GM18526 (cell line): ENCODE data around the gene CDC123.

Source experiments
- POLR2A ChIP-seq: IDR thresholded peaks from 3 replicates; pipeline ENCODE4 v1.6.1; 2011; ENCODE audit not compliant: insufficient read length; ENCODE audit errors: extremely low read depth

CDC123 gene

DNA sequence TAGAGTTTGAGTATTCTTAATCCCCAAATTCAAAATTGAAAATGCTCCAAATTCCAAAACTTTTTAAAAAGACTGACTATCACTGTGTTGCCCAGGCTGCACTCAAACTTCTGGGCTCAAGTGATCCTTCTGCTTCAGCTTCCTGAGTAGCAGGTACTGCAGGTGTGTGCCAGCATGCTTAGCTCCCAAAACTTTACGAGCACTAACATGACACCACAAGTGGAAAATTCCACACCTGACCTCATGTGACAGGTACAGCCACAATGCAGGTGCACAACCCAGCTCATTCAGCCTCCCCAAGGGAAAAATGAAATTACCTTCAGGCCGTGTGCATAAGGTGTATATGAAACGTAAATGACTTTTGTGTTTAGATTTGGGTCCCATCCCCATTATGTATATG is 16.5 kb downstream of the CDC123 start:
- TF ChIP-seq POLR2A = no peak

DNA sequence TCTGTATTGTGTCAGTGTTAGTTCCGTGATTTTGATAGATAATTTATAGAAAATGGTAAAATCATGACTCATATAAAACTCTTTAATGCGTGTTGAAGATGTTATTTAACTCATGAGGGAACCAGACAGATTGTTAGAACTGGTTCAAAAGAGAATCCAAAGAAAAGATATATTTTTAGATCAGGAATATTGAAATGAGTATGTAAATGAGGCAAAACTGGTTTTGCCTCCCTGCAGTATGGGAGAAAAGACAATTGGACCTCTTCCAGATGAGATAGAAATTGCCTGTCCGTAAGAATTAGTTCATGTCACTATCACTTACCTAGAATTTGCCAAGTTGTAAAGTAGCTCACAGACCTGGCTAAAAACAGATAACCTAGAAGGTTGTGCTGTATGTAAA is 17.6 kb downstream of the CDC123 start:
- no peak for TF ChIP-seq POLR2A

DNA sequence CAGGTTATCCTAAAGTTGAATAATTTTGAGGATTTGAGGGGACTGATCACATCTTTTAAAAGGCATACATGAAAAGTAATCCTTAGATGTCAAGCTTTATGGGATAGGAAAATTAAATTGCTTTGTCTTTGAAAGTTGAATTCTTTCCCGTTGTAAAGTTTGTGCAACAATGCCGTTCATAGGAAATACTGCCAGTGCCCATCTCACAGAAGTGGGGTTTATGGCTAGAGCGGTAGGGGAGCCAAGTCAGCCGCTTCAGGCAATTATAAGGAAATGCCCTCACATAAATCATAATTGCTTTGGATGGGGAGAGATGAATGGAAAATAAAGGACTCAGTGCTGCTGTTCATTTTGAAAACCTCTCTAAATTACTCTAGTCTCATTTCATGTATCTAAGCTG is 18.1 kb downstream of the CDC123 start:
- no peak for TF ChIP-seq POLR2A

DNA sequence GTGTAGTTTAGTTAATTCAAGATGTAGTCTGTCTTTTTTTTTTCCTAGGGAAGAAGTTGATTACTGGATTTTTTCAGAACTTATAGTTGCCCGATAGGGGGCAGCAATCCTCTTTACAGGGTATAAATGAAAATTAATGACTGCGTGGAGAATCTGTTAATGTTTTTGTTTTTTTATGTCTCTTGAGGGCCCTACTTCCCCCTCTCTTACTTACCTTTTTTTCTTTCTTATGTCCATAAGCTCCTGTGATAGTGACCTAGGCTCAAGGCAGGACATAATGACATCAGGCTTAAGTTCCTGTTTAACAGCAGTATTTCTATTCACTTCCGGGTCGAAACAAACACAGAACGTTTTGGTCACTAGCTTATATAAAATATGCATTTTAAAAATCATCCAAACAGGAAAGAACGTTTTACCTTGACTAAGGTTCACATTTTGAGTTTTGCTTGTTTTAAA is 18.8 kb downstream of the CDC123 start:
- TF ChIP-seq POLR2A = no peak

DNA sequence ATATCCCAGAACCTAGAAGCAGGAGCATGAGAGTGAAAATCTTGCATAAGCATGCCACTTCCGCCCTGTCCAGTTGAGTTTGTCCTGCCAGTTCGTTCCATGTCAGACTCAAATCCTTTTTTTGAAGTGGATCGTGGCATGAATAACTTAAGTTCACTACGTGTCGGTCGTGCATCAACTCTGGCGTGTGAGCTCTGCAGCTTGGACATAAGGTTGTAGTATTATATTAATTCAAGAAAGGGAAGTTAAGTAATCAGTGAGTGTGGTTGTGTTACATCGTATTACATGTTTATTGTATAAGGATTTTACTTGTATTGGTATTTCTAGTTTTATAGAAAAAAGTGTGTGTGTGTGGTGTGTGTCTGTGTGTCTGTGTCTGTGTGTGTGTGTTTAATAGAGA is 23.0 kb downstream of the CDC123 start:
- TF ChIP-seq POLR2A = no peak

DNA sequence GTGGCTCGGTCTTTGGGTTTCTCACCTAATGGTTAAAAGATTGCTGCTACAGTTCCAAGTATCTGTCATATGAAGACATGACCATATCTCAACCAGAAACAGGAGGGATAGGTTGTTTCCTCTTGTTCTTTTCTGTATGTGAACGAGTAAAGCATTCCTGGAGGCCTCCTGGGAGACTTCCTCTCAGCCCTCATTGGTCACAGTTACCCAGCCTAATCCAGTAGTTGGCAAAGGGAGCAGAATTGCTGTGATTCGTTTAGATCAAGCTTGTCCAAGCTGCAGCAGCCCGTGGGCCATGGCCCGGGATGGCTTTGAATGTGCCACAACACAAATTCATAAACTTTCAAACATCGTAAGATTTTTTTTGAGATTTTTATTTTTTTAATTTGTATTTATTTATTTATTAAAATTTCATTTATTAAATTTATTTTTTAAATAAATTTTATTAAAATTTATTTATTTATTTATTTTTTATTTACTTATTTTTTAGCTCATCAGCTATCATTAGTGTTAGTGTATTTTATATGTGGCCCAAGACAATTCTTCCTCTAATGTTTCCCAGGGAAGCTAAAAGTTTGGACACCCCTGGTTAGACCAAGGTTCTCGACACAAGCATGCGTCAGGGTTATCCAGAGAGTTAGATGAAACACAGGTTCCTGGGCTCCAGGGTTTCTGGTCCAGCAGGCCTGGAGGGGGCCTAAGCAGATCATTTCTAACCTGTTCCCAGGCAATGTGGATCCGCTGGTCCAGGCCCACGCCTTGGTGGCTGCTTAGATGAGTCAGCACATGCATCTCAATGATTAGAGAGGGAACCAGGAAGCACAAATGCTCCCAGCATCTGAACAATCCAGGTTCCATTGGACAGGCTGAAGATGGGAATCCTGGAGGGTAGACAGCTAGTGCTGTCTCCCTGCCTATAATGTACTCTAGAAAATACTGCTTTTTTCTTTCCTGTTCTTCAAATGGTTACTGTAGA is 25.6 kb downstream of the CDC123 start:
- TF ChIP-seq POLR2A = no peak

DNA sequence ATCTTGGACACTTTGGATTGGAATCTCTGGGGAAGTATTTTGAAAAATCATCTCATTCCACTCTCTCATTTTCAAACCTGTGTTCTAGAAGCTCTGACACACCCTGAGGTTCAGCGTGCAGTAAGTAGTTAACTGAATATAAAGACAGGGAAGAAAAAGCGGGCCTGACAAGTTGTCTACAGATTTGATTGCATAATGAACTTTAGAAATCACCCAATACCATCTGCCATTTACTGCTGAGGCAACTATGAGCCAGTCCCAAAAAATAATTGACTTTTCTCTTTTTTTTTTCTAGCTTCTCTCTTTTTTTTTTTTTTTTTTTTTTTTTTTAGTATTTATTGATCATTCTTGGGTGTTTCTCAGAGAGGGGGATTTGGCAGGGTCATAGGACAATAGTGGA is 29.5 kb downstream of the CDC123 start:
- TF ChIP-seq POLR2A = no peak

DNA sequence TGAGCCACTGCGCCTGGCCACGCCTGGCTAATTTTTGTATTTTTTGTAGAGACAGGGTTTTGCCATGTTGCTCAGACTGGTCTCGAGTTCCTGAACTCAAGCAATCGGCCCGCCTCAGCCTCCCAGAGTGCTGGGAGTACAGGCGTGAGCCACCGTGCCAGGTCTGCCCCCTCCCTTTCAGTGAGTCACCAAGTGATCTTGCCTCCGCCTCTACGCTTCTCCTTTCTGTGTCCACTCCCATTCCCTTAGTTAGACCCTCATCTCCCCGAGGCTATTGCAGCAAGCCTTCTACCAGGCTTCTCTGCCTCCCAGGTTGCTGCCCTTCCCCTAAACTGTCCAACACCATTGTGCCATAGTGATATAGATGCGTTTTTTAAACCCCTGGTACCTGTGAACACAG is 32.9 kb downstream of the CDC123 start:
- no peak for TF ChIP-seq POLR2A

DNA sequence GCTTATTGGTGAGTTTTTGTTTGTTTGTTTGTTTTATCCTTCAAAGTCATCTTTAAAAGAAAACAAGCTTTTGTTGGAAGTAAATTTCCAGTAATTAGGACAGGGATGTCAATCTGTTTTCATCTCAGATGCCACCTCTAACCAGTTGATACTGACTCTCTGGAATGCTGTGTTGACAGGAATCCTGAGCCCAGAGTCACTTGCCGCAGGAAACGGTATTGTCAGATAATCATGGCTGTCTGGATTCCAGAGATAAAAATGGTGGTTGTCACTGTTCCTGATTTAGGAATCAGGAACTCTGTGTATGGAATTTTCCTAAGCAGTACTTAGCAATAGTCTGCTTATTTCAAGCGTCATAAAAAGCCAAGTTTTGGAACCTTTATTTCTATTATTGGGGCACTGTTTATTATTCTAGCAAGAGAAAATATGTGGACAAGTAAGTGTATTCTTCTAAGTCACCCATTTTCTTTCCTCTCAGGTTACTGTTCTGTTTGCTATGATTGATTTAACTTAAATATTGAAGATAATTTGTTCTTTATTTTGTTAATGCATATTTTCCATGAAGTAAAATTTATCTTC is 39.2 kb downstream of the CDC123 start:
- TF ChIP-seq POLR2A = no peak

DNA sequence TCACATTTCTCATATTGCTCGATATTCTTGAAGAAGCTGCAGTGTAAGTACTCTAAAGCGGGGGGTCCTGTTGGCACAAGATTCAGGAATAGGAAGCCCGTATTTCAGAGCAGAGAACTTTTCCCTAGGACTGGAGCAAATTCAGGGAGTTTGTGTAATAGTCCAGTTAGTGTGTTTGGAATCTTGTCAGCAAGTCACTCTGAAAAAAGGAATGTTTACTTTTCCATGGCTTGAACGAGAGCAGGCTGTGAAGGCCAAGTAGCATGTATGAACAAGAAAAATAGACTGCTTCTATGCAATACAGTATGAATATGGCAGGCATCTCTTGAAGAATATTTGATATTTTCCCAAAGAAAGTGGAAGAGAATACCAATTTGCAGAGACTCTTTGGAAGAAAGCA is 39.8 kb downstream of the CDC123 start:
- no peak for TF ChIP-seq POLR2A

DNA sequence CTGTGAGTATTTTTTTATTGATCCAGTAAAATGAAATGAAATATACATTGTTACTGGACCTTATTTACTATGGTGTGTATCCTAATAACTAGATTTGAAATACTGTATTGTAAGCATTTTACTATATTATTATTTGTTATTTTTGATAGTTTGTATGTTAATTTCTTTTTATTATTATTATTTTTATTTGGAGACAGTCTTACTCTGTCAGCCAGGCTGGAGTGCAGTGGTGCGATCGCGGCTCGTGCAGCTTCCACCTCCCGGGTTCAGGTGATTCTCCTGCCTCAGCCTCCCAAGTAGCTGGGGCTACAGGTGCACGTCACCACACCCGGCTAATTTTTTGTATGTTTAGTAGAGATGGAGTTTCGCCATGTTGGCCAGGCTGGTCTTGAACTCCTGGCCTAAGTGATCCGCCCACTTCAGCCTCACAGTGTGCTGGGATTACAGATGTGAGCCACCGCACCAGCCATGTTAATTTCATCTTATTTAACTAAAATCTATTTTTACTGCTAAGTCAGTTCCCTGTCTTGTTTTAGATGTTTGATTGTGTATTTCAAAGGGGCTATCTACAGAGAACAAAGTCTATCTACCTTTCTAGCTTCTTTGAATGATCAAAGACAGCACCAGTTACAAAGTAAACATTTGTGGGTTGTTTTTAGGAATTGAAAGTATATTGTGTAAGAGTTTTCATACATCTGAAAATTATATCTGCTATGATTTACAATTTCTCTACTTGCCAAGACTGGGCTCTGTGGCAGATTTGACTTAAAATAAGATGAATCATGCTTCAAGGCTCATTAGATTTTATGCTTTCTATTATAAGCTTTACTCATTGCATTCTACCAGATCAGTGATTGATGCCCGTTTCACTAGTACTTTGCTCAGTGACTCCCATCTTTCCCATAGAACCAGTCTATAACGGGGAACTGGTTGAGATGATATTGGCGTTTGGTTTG is 41.6 kb downstream of the CDC123 start:
- no peak for TF ChIP-seq POLR2A

DNA sequence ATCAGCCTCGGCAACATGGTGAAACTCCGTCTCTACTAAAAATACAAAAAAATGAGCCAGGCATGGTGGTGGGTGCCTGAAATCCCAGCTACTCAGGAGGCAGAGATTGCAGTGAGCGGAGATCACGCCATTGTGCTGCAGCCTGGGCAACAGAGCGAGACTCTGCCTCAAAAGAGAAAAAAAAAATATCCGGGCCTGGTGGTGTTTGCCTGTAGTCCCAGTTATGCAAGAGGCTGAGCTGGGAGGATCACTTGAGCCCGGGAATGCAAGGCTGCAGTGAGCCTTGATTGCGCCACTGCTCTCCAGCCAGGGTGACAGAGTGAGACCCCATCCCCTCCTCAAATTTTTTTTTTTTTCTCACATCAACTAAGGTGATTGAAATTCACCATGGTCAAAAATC is 42.8 kb downstream of the CDC123 start:
- TF ChIP-seq POLR2A = no peak

DNA sequence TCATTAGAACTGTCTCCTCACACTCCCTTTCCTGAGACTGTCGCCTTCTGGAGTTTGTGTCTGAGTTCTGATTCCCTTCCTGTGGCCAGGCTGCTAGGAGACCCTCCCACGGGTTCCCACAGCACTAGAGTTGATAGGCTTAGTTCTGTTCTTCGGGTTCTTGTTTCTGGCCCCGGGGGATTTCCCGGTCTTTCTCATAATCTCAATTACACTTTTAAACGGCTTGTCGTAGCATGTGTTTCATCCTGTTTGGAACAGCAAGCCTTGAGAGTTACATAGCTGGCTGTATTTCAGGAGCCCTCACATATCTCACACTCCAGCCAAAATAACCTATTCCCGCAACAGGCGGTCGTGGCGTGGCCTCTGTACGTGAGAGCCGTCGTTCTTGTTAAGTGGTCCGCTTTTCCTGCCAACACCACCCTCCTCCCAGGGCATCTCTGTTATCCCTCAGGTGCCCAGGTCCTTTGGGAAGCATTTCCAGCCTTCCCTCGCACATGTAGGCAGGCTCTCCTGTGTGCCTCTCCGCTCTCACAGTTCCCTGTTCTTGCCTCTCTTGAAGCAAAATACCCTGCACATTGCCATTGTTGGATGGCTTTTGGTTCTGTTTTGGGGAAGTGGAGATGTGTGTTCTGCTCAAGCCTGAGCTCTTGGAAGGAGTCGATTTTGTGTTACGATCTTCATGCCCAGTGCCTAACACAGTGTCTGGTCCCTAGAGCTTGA is 46.0 kb downstream of the CDC123 start:
- TF ChIP-seq POLR2A = no peak

DNA sequence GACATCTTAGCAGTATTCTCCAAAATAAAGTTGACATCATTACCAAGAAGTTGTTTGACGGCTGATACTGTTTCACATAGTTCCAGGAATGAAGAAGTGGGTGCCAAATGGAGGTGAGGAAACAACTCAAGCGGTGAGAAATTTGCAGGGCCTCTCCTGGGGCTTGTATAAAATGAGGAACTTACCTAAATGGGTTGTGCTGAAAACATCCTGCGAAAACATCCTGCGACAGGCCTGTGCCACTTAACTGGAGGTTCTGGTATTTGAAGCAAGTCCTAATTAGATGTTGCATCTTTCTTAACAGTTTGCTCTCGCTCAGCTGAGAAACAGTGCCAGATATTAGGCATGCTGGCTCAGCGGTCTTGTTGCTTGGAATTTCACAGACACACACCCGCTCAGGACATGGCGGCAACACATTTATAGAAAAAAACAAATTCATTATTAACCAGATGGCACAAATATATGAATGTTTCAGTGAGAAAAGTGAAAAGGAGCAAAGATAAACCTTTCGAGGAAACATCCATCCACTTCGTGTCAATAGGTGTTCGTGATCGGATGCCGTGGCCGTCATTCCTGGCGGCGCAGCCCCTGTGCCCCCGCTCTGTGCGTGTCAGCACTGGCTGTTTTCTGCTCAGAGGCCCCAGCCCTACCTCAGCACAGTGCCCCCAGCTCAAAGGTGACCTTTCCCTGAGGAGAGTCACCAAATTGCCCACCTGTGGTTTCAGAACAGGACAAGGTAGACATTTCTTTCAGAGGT is 48.1 kb downstream of the CDC123 start:
- TF ChIP-seq POLR2A = no peak

DNA sequence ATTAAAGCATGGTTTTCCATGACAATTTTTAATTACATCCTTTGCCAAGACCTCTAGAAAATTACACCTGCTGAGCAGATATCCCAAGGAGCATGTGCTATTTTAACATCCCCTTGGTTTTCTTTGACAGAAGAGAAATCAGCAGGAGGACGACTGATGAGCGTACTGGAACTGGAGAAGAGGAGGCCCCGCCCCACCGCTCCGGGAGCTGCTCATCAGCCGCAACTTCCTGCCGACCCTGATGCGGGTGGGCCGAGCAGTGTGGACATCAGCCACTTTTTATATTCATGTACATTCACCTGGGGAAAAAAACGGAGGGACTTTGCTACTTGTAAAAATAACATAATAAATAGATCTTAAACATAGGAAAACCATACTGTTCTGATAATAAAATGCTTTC is 54.2 kb downstream of the CDC123 start:
- TF ChIP-seq POLR2A = no peak

DNA sequence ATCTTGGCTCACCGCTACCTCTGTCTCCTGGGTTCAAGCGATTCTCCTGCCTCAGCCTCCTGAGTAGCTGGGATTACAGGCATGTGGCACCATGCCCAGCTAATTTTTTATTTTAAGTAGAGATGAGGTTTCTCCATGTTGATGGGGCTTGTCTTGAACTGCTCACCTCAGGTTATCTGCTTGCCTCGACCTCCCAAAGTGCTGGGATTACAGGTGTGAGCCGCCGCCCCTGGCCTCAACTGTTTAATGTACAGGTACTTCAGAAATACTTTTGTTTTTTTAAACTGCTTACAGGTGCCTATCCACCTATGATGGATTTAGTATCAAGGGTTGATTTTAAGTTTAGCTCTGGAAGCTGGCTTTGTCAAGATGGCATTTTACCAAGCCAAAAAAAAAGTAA is 55.6 kb downstream of the CDC123 start:
- TF ChIP-seq POLR2A = no peak
